NCI-H82 (cell line): ENCODE results near the gene SKI.

Source experiments
- DNase-seq: peaks from one replicate; lab custom pipeline; 2025; lab: John Stamatoyannopoulos, UW

The SKI gene

DNA sequence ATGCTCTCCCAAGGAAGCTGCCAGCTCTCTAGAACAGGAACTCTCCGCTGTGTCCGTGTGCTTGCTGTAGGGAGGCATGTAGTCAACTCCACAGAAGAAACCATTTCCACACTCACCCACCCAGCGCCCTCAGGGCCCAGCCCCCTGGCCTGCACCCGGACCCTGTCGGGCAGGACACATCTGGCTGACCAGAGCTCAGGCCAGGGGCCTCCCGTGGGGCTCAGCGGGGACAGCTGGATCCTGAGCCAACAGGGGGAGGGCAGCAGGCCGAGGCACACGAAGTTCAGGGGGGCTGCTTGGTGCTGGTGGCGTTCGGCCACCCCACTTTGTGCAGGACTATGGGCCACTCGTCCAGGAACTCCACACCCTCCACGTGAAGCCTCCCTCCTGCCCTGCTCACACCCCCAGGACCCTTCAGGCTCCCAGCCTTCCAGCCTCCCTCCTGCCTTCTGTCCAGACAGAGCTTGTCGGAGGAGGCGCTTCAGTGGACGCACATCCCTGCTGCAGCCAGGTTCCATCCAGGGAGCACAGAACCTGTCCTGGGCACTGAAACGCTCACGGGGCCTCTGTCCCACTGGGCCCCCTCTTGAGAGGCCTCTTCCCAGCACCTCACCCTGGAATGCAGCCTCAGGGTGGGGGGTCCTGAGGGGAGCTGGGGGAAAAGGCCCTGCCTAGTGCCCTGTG lies 18.6 kb upstream of the SKI start:
- no peak for DNase-seq

DNA sequence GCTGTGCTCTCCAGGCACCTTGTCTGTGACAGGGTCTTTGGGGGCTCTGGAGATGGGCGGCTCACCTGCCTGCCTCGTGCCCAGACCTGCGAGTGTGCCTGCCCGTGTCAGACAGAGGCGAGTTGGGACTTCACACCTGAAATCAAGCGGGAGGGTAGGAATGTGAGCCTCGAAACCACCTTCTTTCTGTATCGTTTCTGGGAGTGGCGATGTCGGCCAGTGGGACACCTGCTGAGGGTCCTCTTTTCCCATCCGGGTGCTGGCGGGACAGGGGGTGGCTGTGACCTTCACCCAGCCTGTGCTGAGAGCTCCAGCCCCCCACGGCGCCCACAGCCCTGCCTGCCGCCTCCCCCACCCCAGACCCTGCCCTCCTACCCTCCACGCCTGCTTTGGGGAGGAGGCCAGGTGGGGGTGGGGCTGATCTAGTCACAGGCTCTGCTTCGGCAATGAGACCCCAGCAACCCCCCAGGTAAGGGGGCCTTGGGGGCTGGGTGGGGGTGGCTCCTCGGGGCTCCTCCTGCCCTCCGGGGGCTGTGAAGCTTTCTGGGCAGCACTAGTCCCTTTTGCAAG lies 17.9 kb upstream of the SKI start:
- no peak for DNase-seq

GRCh38 chr1:2210786-2211185 lies 17.3 kb upstream of the SKI start:
- DNase-seq: no peak

- DNase-seq: no peak
Observed at GRCh38 chr1:2212274-2212531, 15.9 kb upstream of the SKI start.

DNA sequence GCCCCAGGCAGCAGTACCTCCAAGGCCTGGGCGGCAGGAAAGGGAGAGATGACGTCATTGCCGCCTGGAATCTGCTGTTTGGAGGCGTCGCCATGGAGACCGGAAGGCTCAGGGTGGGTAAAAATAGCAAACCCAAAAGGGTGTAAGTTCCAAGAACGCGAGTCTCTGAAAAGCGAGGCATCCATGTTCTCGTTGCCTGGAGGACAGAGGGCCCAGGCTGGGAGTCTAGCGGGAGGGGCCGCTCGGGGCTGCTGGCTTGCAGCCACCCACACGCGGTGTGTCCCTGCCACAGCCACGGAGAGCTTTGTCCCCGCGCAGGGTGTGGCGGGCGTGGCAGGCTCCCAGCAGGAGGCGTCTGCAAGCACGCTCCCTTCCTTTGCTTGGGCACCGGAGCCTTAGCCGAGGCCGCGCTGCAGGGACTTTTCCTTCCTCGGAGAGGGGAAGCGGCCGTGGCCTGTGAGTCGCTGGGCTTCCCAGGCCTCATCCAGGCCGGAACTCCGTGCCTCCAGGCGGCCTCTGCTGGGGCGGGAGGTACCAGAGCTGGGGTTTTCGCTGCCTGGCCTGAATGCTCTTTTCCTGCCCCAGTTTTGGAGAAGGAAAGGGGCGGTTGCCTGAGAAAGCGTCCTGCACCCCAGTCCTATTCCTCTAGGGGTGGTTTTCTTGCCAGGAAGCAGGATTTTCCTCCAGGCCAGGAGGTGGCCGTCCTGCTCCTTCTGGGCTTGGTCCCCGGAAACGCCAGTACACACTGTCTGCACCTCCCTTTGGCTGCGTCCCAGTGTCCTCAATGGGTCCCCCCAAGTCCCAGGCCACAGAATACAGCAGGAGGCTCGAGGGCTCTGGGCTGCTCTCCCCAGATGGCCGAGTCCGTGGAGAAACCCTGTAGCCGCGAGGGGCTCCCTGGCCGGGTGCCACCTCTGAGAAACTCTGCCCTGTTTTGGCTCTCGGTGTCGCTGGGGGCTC lies 15.3 kb upstream of the SKI start:
- no peak for DNase-seq

GRCh38 chr1:2213576-2214505 lies 14.3 kb upstream of the SKI start:
- DNase-seq: no peak

DNA sequence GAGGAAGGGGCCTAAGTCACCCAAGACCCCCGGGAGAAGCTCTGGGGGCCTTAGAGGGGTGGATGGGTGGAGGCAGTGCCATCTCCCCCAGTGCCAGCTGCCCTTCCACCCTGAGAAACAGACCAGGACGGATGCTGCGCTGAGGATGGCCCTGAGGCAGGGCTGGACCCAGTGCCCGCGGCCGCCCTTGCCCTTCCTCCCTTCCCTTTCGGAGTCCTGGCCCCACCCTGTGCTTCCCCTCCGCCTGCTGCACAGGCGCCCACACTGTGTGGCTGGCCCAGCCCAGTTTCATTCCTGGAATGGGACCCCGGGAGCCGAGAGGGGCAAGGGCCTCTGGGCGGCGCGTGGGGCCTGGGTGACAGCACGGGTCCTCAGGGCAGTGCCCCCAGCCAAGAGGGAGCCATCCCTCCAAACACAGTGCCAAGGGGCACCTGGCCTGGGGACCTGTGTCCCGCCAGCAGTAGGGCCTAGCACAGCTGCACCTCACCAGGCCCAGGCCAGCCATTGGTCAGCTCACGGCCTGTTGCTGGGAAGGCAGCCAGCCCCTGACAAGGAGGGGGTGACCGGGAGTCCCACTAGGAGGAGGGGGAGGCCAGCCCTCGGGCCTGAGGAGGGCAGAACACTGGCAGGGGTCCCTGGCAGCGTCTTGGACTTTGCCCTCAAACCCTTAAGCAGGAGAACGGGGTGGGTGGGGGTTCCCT lies 13.4 kb upstream of the SKI start:
- DNase-seq: no peak

GRCh38 chr1:2215329-2215728 lies 12.8 kb upstream of the SKI start:
- DNase-seq: no peak

DNA sequence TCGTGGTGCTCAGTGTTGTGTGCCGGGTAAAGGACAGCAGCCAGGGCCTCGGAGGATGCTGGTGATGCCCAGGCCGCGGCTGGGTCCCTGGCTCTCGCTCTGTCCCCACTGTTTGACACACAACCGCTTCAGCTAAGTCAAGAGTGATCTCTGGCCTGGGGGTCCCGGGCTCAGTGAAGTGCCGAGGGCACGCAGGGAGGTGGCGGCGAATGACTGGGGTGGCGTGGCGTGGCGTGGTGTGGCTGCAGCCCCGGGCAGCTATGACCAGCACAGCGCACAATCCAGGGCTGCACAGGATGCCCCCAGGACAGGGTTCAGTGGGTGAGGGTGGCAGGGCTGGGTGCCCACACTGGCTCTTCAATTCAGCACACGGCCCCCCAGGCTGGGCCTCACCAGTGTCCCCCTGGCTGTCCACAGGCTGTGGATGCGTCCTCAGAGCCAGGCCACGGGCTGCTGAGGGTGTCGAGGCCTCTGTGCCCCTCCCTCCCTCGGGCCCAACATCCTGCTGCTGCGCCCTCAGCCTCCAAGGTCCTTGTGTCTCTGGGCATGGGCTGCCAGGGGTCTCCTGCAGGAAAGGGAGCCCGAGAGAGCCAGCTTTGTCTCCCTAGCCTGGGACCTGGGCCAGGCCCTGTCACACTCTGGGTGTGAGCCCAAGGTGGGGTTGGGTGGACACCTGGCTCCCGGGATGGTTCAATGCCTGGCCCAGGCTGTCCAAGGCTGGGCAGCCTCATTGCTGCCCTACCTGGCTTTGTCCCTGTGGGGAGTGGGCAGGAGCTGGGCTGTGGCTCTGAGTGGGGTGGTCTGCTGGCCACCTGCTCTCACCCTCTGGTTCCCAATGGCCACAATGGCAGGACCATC lies 12.0 kb upstream of the SKI start:
- no peak for DNase-seq

DNA sequence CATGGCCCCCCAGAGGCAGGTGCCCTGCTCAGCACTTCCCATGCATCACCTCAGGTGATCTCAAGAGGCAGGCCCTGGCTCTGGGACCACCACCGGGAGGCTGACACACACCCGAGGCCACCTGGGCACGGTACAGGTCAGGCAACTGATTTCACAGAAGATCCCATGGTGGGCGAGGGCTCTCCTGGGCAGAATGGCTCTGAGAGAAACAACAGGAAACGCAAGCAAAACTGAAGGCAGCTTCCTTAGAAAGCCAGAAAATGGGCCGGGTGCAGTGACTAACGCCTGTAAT lies 11.4 kb upstream of the SKI start:
- no peak for DNase-seq

- no peak for DNase-seq
Observed at GRCh38 chr1:2221271-2221670, 6.8 kb upstream of the SKI start.

DNA sequence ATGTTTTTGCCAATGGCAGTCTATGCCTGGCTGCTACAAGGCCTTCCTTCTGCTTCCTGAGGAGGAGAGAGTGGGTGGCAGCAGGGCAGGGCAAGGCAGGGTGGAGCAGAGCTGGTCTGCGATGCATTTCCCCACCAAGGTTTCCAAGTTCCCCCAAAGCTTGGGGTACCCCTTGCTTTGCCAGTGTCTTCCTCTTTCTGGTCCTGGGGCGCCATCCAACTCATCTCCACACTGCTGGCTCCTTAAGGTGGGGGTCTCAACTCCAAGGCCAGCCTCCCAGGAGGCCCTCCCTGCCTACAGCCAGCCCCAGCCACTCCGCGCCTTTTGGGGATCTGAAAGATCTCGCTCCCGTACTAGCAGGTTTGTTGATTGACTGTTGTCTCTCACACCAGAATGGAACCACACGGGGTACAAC lies 3.9 kb upstream of the SKI start:
- DNase-seq: no peak

- no peak for DNase-seq
Observed at GRCh38 chr1:2224631-2225428, 3.3 kb upstream of the SKI start.

- no peak for DNase-seq
Observed at GRCh38 chr1:2226525-2227345, 1.4 kb upstream of the SKI start.

- DNase-seq: peak; percentile 97
Observed at GRCh38 chr1:2227346-2228156, 568 bp upstream of the SKI start.

DNA sequence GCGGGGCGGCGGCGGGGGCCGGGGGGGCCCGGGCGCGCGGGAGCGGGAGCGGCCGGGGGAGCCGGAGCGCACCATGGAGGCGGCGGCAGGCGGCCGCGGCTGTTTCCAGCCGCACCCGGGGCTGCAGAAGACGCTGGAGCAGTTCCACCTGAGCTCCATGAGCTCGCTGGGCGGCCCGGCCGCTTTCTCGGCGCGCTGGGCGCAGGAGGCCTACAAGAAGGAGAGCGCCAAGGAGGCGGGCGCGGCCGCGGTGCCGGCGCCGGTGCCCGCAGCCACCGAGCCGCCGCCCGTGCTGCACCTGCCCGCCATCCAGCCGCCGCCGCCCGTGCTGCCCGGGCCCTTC lies 546 bp downstream of the SKI start:
- peak; percentile 49 for DNase-seq

DNA sequence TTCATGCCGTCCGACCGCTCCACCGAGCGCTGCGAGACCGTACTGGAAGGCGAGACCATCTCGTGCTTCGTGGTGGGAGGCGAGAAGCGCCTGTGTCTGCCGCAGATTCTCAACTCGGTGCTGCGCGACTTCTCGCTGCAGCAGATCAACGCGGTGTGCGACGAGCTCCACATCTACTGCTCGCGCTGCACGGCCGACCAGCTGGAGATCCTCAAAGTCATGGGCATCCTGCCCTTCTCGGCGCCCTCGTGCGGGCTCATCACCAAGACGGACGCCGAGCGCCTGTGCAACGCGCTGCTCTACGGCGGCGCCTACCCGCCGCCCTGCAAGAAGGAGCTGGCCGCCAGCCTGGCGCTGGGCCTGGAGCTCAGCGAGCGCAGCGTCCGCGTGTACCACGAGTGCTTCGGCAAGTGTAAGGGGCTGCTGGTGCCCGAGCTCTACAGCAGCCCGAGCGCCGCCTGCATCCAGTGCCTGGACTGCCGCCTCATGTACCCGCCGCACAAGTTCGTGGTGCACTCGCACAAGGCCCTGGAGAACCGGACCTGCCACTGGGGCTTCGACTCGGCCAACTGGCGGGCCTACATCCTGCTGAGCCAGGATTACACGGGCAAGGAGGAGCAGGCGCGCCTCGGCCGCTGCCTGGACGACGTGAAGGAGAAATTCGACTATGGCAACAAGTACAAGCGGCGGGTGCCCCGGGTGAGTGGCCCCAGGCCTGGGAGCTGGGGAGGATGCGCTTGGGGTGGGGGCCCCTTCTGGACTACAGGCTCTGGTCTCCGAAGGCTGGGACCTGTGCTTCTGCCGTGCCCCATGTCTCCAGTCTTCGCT lies 1.1 kb downstream of the SKI start:
- peak; percentile 77 for DNase-seq
